ENCODE results near the gene DYSF.

DNA sequence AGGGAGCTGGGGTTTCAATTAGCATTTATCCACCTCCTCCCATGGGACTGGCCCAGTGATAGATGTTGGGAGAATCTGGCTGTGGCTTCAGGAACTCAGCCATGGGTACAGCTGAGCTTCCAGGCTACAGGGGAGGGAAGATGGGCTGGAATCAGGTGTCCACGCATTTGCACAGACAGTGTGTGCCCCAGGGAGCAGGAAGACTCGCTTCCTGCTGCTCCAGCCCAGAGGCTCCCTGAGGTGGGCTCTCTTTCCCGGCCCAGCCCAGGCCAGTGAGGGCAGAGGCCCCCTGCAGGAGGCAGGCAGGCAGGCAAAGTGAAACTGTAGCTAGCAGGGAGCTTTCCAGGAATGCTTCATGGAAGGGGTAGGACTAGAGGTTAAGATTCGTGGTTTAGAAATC is 28.7 kb downstream of the DYSF start:
- TF ChIP-seq, protein P1, sequence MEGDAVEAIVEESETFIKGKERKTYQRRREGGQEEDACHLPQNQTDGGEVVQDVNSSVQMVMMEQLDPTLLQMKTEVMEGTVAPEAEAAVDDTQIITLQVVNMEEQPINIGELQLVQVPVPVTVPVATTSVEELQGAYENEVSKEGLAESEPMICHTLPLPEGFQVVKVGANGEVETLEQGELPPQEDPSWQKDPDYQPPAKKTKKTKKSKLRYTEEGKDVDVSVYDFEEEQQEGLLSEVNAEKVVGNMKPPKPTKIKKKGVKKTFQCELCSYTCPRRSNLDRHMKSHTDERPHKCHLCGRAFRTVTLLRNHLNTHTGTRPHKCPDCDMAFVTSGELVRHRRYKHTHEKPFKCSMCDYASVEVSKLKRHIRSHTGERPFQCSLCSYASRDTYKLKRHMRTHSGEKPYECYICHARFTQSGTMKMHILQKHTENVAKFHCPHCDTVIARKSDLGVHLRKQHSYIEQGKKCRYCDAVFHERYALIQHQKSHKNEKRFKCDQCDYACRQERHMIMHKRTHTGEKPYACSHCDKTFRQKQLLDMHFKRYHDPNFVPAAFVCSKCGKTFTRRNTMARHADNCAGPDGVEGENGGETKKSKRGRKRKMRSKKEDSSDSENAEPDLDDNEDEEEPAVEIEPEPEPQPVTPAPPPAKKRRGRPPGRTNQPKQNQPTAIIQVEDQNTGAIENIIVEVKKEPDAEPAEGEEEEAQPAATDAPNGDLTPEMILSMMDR (IDR thresholded peaks at IDR 0.05), result no peak
- no peak for TF ChIP-seq POLR2A (IDR thresholded peaks at IDR 0.05)
- no peak for TF ChIP-seq EP300 (IDR thresholded peaks at IDR 0.05)
